ENCODE measurements around the gene BCL2L11.

The BCL2L11 gene

GRCh38 chr2:111117598-111118480, 2.9 kb upstream of the BCL2L11 start:
- H3K4me3 ChIP-seq (ENCODE audit: low read depth, low read length) = peak overlapping the region; percentile 24

GRCh38 chr2:111118481-111118980, 2.2 kb upstream of the BCL2L11 start:
- peak overlapping the region; percentile 24 for H3K4me3 ChIP-seq (ENCODE audit: low read depth, low read length)

GRCh38 chr2:111118981-111119821, 1.5 kb upstream of the BCL2L11 start:
- H3K4me3 ChIP-seq (ENCODE audit: low read depth, low read length) = peak overlapping the region; percentile 24

GRCh38 chr2:111119822-111120252, 877 bp upstream of the BCL2L11 start:
- peak overlapping the region; percentile 35 for H3K4me3 ChIP-seq (ENCODE audit: low read depth, low read length)

GRCh38 chr2:111121028-111121827, 514 bp downstream of the BCL2L11 start:
- peak overlapping the region; percentile 73 for H3K4me3 ChIP-seq (ENCODE audit: low read depth, low read length)

GRCh38 chr2:111121828-111122630, 1.3 kb downstream of the BCL2L11 start:
- peak overlapping the region; percentile 83 for H3K4me3 ChIP-seq (ENCODE audit: low read depth, low read length)

GRCh38 chr2:111122631-111123421, 2.1 kb downstream of the BCL2L11 start:
- peak overlapping the region; percentile 83 for H3K4me3 ChIP-seq (ENCODE audit: low read depth, low read length)

- no peak overlapping the region for H3K4me3 ChIP-seq (ENCODE audit: low read depth, low read length)
Measured at GRCh38 chr2:111123751-111124150, 3.0 kb downstream of the BCL2L11 start.

GRCh38 chr2:111126581-111126980, 5.9 kb downstream of the BCL2L11 start:
- H3K4me3 ChIP-seq (ENCODE audit: low read depth, low read length) = no peak overlapping the region

GRCh38 chr2:111127351-111127750, 6.6 kb downstream of the BCL2L11 start:
- no peak overlapping the region for H3K4me3 ChIP-seq (ENCODE audit: low read depth, low read length)

GRCh38 chr2:111128096-111128495, 7.4 kb downstream of the BCL2L11 start:
- no peak overlapping the region for H3K4me3 ChIP-seq (ENCODE audit: low read depth, low read length)

- no peak overlapping the region for H3K4me3 ChIP-seq (ENCODE audit: low read depth, low read length)
Measured at GRCh38 chr2:111133603-111134002, 12.9 kb downstream of the BCL2L11 start.

- no peak overlapping the region for H3K4me3 ChIP-seq (ENCODE audit: low read depth, low read length)
Measured at GRCh38 chr2:111134055-111134454, 13.3 kb downstream of the BCL2L11 start.

GRCh38 chr2:111135237-111135909, 14.7 kb downstream of the BCL2L11 start:
- no peak overlapping the region for H3K4me3 ChIP-seq (ENCODE audit: low read depth, low read length)

GRCh38 chr2:111135910-111136297, 15.2 kb downstream of the BCL2L11 start:
- no peak overlapping the region for H3K4me3 ChIP-seq (ENCODE audit: low read depth, low read length)

GRCh38 chr2:111138839-111139238, 18.1 kb downstream of the BCL2L11 start:
- no peak overlapping the region for H3K4me3 ChIP-seq (ENCODE audit: low read depth, low read length)

GRCh38 chr2:111139637-111140317, 19.1 kb downstream of the BCL2L11 start:
- no peak overlapping the region for H3K4me3 ChIP-seq (ENCODE audit: low read depth, low read length)

GRCh38 chr2:111140815-111141214, 20.1 kb downstream of the BCL2L11 start:
- H3K4me3 ChIP-seq (ENCODE audit: low read depth, low read length) = no peak overlapping the region
